AG09309 (cell line): ENCODE data around the gene AP5M1.

ENCODE experiments used
- DNase-seq: peaks from one replicate; pipeline ENCODE4 v3.0.0-alpha.2; 2010; ENCODE audit warnings: low read depth
- H3K4me3 ChIP-seq: 2 replicates; pipeline ENCODE4 v1.5.1; 2011; ENCODE audit warnings: mild to moderate bottlenecking, low read depth, low read length, moderate library complexity; ENCODE audit not compliant: control insufficient read depth
- TF ChIP-seq, protein P1 (sequence below): IDR thresholded peaks from 2 replicates; pipeline ENCODE4 v1.5.1; 2011; ENCODE audit warnings: mild to moderate bottlenecking, low read depth, low read length, inconsistent platforms; ENCODE audit not compliant: insufficient read depth, control insufficient read depth; ENCODE audit errors: missing control alignments

The AP5M1 gene

GRCh38 chr14:57345106-57345505 lies 76.3 kb downstream of the AP5M1 start:
- no peak overlapping the region for H3K4me3 ChIP-seq
- TF ChIP-seq, protein P1, sequence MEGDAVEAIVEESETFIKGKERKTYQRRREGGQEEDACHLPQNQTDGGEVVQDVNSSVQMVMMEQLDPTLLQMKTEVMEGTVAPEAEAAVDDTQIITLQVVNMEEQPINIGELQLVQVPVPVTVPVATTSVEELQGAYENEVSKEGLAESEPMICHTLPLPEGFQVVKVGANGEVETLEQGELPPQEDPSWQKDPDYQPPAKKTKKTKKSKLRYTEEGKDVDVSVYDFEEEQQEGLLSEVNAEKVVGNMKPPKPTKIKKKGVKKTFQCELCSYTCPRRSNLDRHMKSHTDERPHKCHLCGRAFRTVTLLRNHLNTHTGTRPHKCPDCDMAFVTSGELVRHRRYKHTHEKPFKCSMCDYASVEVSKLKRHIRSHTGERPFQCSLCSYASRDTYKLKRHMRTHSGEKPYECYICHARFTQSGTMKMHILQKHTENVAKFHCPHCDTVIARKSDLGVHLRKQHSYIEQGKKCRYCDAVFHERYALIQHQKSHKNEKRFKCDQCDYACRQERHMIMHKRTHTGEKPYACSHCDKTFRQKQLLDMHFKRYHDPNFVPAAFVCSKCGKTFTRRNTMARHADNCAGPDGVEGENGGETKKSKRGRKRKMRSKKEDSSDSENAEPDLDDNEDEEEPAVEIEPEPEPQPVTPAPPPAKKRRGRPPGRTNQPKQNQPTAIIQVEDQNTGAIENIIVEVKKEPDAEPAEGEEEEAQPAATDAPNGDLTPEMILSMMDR: no peak
- DNase-seq: no peak

GRCh38 chr14:57346741-57347140 lies 78.0 kb downstream of the AP5M1 start:
- TF ChIP-seq, protein P1: no peak
- no peak overlapping the region for H3K4me3 ChIP-seq
- DNase-seq: no peak
